Mucosa of rectum (tissue), 2 donors: ENCODE results near the gene CD44.
"Not testable (repeated sequence)": the region's sequence is repeated elsewhere in the genome, so short reads cannot be mapped to it uniquely, and the experiment has no call there.

Experiments
- H3K27ac ChIP-seq, 2 donors: one replicate each; pipeline ENCODE4 v1.7.0; 2013; ENCODE audit warnings: inconsistent platforms in 2 of 2, low read depth in 2 of 2, low read length in 2 of 2
- H3K27me3 ChIP-seq, 2 donors: one replicate each; pipeline ENCODE4 v1.7.0; 2013; ENCODE audit warnings: low read length in 2 of 2; ENCODE audit not compliant: control insufficient read depth in 2 of 2, insufficient read depth in 2 of 2
- H3K36me3 ChIP-seq, 2 donors: one replicate each; pipeline ENCODE4 v1.7.0; 2013; ENCODE audit warnings: low read length in 2 of 2; ENCODE audit not compliant: control insufficient read depth in 2 of 2, insufficient read depth in 2 of 2
- H3K4me1 ChIP-seq, 2 donors: one replicate each; pipeline ENCODE4 v1.7.0; 2013; ENCODE audit warnings: low read length in 2 of 2, mild to moderate bottlenecking in 1 of 2; ENCODE audit not compliant: control insufficient read depth in 2 of 2, insufficient read depth in 2 of 2
- H3K4me3 ChIP-seq, 2 donors: one replicate each; pipeline ENCODE4 v1.7.0; 2013; ENCODE audit warnings: low read length in 2 of 2
- H3K9ac ChIP-seq, 2 donors: one replicate each; pipeline ENCODE4 v1.7.0; 2013; ENCODE audit warnings: low read length in 2 of 2, low read depth in 1 of 2, mild to moderate bottlenecking in 1 of 2
- H3K9me3 ChIP-seq, 2 donors: one replicate each; pipeline ENCODE4 v1.7.0; 2013; ENCODE audit warnings: low read length in 2 of 2; ENCODE audit not compliant: control insufficient read depth in 2 of 2
- donor health status: healthy.
- donor health status: Normal muscosa, but diverticular disease.

CD44 gene

DNA sequence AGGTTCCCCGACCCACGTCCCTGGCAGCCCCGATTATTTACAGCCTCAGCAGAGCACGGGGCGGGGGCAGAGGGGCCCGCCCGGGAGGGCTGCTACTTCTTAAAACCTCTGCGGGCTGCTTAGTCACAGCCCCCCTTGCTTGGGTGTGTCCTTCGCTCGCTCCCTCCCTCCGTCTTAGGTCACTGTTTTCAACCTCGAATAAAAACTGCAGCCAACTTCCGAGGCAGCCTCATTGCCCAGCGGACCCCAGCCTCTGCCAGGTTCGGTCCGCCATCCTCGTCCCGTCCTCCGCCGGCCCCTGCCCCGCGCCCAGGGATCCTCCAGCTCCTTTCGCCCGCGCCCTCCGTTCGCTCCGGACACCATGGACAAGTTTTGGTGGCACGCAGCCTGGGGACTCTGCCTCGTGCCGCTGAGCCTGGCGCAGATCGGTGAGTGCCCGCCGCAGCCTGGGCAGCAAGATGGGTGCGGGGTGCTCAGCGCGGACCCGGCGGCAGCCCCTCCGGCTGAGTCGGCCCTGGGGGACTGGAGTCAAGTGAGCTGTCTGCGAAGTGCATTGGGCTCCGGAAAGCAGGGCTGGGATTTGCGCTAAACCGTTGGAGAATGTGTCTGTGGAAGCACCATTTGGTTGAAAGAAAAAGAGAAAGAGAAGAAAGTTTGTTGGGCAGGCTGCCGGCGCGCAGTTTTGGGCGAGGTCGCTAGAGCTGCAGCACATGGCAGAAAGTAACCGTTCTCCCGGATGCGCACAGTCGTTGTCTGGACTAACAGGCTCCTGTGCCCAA lies at the start of gene CD44:
Gene CD44 (plus strand): TSS at position 229 of the 779 bp plus-strand sequence. CDS start 133 bp downstream, at position 362.
- H3K4me3 ChIP-seq: peak within 1 kb of the TSS; percentile 83 to 95

DNA sequence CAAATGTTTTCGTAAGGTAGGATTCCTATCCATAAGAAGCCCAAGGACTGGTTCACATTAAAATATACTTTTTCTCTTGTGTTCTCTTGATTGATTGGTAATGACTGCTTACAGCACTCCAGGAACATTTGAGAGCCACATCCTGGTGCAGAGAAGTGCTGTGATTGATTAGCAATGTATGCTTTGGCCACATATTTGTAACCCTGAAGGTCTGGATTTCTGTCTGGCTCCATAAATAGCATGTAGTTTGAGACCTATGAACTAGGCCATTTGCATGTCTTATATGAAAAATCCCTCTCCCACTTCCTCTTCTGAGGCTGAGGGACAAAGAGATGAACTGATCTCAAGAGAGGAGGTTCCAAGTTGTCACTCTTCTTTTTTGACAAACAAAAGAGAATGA lies 49.3 kb upstream of the CD44 start:
- Histone ChIP-seq H3K4me1 (peaks cover 5 to 6% of the 10 kb centered on the region in 2 donors), H3K4me3 (no peak overlapping the region), H3K9ac (no peak overlapping the region), H3K27ac (no peak overlapping the region), H3K27me3 (no peaks in the 10 kb centered on the region), H3K36me3 (no peaks in the 10 kb centered on the region), H3K9me3 (no peaks in the 10 kb centered on the region)

More for the DNA sequence above, at the start of gene CD44:
- Histone ChIP-seq H3K27me3 (no peaks in the 10 kb centered on the region), H3K27ac (peak within 1 kb of the TSS; percentile 88 to 95), H3K36me3 (no peaks in the 10 kb centered on the region), H3K9ac (peak within 1 kb of the TSS; percentile 90 to 94), H3K4me1 (peaks cover 33 to 39% of the 10 kb centered on the region in 2 donors), H3K9me3 (no peaks in the 10 kb centered on the region)

DNA sequence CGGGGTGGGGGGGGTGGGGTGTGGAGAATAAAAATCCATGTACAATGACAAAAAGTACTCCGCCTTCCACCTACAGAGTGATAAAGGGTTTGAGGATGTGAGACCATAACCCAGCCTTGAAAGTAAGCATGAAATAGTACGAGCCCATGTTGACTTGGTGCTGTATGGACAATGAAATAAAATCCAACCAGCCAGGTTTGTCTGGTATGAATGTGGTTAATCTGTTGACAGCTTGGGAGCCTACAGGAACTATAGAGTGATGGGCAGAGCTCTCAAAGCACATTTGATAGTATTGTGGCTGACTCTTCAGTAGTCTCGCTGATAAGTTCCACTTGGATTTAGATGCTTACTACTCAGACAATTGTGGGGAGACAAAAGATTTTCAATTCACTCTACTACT lies 48.8 kb upstream of the CD44 start:
- H3K4me1 ChIP-seq: peaks cover 5 to 6% of the 10 kb centered on the region in 2 donors
- no peak overlapping the region for H3K4me3 ChIP-seq
- no peaks in the 10 kb centered on the region for H3K36me3 ChIP-seq
- H3K27ac ChIP-seq: no peak overlapping the region
- no peaks in the 10 kb centered on the region for H3K9me3 ChIP-seq
- no peak overlapping the region for H3K9ac ChIP-seq
- no peaks in the 10 kb centered on the region for H3K27me3 ChIP-seq

DNA sequence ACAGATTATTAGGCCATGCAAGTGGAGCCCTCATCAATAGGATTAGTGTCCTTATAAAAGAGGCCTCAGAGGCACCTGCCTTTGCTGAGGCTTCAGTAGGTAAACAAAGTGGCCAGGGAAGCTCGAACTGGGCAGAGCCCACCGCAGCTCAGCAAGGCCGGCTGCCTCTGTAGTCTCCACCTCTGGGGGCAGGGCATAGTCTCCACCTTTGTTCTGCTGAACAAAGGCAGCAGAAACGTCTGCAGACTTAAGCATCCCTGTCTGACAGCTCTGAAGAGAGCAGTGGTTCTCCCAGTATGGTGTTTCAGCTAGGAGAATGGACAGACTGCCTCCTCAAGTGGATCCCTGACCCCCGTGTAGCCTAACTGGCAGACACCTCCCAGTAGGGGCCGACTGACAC lies 48.0 kb upstream of the CD44 start:
- not testable (repeated sequence) for H3K4me3 ChIP-seq, H3K9me3 ChIP-seq, H3K27me3 ChIP-seq, H3K4me1 ChIP-seq, H3K9ac ChIP-seq, H3K36me3 ChIP-seq, H3K27ac ChIP-seq

DNA sequence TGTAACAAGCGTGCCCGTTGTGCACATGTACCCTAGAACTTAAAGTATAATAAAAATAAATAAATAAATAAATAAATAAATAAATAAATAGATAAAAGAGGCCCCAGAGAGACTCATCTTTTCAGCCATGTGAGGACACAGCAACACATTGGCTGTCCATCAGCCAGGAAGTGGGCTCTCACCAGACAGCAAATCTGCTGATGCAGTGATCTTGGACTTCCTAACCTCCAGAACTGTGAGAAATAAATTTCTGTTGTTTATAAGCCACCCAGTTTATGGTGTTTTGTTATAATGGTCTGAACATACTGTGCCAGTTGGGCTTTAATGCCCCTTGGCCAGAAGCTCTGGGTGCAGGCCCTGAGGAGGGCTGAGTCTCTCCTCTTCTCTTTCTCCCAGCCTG lies 42.2 kb upstream of the CD44 start:
- Histone ChIP-seq H3K27ac (no peak overlapping the region), H3K36me3 (no peaks in the 10 kb centered on the region), H3K27me3 (no peaks in the 10 kb centered on the region), H3K9ac (no peak overlapping the region), H3K9me3 (no peaks in the 10 kb centered on the region), H3K4me3 (no peak overlapping the region), H3K4me1 (no peaks in the 10 kb centered on the region)

DNA sequence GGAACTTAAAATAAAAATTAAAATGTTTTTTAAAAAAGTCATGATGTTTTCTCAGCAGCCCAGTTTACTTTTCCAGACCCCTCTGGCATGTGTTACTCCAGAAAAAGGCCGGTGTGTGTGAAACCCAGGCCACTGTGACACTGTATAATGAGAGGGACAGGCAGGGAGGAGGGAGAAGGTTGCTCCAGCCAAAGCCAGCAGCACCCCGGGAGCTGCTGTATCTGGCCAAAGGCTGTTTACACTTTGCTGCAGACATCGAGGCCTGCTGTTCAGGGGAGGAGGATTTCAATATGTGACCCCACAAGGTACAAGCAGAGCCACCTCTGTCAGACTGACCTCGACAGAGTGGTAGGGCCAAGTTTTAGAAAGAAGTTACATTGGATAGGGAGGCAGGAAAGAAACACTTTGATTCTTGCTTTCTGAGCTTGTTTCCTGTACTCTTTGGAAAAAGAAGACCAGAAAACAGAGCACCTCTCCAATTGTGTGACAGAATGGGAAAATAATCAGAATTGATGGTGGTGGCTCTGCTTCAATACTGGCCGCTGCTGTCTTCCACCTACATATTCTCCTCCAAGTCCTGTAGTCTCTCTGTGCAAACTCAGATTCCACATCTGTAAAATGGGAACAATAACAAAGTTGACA lies 41.0 kb upstream of the CD44 start:
- no peak overlapping the region for H3K9ac ChIP-seq
- no peak overlapping the region for H3K27ac ChIP-seq
- H3K9me3 ChIP-seq: no peaks in the 10 kb centered on the region

DNA sequence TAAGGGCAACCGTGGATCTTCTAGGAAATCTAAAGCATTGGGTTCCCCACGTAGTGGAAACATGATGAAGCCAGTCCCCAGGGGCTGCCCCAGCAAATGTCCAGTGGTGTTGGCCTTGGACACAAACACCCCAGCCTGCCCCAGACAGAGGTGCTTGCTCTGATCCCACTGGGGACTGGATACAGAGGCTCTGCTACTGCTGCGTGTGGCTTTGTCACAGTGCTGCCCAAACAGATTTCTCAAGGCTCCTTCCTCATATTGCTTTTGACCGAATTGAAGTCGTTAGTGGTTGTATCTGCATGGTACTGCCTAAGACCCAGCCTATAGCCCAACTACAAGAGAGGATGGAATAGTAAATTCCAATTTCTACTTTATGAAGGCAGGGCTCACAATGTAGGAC lies 40.1 kb upstream of the CD44 start:
- H3K4me3 ChIP-seq: no peak overlapping the region

More for the DNA sequence above, 41.0 kb upstream of the CD44 start:
- peaks cover 0 to 2% of the 10 kb centered on the region in 2 donors for H3K4me1 ChIP-seq
- no peaks in the 10 kb centered on the region for H3K36me3 ChIP-seq
- H3K4me3 ChIP-seq: no peak overlapping the region
- no peaks in the 10 kb centered on the region for H3K27me3 ChIP-seq

DNA sequence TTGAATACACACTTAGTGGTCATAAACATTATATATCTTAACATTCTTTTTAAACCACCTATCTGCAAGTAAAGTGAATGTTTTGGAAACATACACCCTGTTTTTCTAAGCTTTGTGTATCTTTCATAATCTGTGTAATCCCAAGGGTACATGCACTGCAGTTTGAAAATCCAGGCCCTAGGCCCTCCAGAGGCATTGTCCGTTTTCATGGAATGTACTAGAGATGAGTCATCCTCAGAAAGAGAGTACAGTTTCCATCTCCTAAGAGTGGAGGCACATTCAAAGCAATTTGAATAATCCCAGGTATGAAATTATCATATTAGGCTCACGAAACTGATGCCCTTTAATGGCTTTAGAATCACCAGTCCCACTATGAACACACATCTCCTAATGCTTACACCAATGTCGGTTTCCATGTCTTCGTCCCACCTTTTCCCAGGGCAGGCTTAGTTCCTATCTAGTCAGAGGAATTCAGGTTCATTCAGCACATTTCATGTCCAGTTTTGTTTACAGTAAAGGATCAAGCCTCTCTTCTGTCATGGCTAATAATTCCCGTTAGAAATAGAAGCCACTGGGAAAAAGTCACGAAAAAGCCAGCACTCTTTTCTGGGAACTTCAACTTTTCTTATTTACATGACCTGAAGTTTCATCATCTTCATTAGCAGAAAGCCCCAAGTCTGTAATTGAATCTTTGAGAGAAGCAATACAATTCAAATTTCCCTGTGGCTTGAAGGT lies 39.5 kb upstream of the CD44 start:
- no peak overlapping the region for H3K9ac ChIP-seq
- H3K27me3 ChIP-seq: no peaks in the 10 kb centered on the region
- H3K27ac ChIP-seq: peak overlapping the region; percentile 46 to 72
- peaks cover 0 to 2% of the 10 kb centered on the region in 2 donors for H3K4me1 ChIP-seq
- no peaks in the 10 kb centered on the region for H3K36me3 ChIP-seq
- H3K9me3 ChIP-seq: no peaks in the 10 kb centered on the region
- H3K4me3 ChIP-seq: no peak overlapping the region

More for the DNA sequence above, 40.1 kb upstream of the CD44 start:
- Histone ChIP-seq H3K27ac (peak overlapping the region; percentile 33 to 72), H3K27me3 (no peaks in the 10 kb centered on the region), H3K9me3 (no peaks in the 10 kb centered on the region), H3K4me1 (peaks cover 0 to 2% of the 10 kb centered on the region in 2 donors), H3K9ac (no peak overlapping the region), H3K36me3 (no peaks in the 10 kb centered on the region)

DNA sequence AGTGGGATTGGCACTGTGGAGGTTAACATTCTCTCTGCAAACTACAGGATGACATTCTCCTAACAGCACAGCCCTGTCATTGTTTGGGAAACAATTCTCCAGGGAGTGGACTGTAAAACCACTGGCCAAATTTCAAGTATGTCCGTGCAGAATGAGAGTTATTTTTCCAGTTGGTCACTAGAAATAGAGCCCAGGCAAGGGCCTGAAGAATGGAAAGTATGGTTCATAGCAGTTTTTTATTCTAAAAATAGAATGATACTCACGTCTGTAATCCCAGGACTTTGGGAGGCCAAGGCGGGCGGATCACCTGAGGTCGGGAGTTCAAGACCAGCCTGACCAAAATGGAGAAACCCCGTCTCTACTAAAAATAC lies 39.0 kb upstream of the CD44 start:
- peaks cover 0 to 2% of the 10 kb centered on the region in 2 donors for H3K4me1 ChIP-seq

DNA sequence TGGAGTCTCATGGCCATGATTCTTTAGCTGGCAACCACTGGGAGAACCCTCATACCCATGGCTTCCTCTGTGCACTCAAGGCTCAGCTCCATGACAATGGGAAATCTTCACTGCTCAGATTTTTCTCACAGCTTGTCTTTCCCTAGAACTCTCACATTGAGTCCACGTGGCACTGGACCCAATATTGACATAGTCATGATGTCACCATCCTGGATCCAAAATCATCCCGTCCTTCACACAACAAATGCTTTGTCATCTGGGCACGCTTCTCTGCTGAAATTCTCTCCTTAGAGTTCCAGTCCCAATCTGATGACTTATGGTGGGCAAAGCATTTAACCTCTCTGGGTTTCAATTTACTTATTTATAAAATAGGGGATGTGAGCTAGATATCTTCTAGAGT lies 37.7 kb upstream of the CD44 start:
- H3K9me3 ChIP-seq: no peaks in the 10 kb centered on the region
- peaks cover 0 to 2% of the 10 kb centered on the region in 2 donors for H3K4me1 ChIP-seq
- H3K9ac ChIP-seq: no peak overlapping the region
- no peak overlapping the region for H3K27ac ChIP-seq
- no peaks in the 10 kb centered on the region for H3K36me3 ChIP-seq
- no peaks in the 10 kb centered on the region for H3K27me3 ChIP-seq
- no peak overlapping the region for H3K4me3 ChIP-seq

More for the DNA sequence above, 39.0 kb upstream of the CD44 start:
- peak overlapping the region in 1 of 2 donors; percentile 72 for H3K27ac ChIP-seq
- no peaks in the 10 kb centered on the region for H3K36me3 ChIP-seq
- no peak overlapping the region for H3K4me3 ChIP-seq
- no peaks in the 10 kb centered on the region for H3K27me3 ChIP-seq
- H3K9me3 ChIP-seq: no peaks in the 10 kb centered on the region
- H3K9ac ChIP-seq: no peak overlapping the region
